Neural cell (in vitro differentiated cells): ENCODE results near the gene GAB2.

Source experiments
- EZH2 ChIP-seq: fragments of 200-600, 300-800 bp; shearing (Covaris generic), sonication (generic); IDR thresholded peaks from 2 replicates; pipeline ENCODE4 v1.6.1; 2014; ENCODE audit warnings: antibody characterized with exemption, low read length, borderline replicate concordance, mild to moderate bottlenecking; ENCODE audit not compliant: insufficient read depth, poor library complexity, severe bottlenecking
- TF ChIP-seq, protein P1 (sequence below): fragments of 450-650 bp; IDR thresholded peaks from 2 replicates; pipeline ENCODE4 v1.5.1; 2014; ENCODE audit warnings: antibody characterized with exemption, mild to moderate bottlenecking, moderate library complexity; ENCODE audit not compliant: poor library complexity, severe bottlenecking
- TF ChIP-seq, protein P2 (sequence below): IDR thresholded peaks from 2 replicates; pipeline ENCODE4 v1.6.1; 2012; ENCODE audit warnings: borderline replicate concordance

DNA sequence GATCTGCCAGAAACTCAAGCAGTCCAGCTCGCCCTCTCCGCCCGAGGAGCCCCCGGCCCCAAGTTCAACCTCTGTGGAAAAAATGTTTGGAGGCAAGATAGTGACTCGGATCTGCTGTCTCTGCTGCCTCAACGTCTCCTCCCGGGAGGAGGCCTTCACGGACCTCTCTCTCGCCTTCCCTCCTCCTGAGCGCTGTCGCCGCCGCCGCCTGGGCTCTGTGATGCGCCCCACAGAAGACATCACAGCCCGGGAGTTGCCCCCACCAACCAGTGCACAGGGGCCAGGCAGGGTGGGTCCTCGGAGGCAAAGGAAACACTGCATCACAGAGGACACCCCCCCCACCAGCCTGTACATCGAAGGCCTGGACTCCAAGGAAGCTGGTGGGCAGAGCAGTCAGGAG, 208.1 kb downstream of the GAB2 start:
- TF ChIP-seq, protein P1, sequence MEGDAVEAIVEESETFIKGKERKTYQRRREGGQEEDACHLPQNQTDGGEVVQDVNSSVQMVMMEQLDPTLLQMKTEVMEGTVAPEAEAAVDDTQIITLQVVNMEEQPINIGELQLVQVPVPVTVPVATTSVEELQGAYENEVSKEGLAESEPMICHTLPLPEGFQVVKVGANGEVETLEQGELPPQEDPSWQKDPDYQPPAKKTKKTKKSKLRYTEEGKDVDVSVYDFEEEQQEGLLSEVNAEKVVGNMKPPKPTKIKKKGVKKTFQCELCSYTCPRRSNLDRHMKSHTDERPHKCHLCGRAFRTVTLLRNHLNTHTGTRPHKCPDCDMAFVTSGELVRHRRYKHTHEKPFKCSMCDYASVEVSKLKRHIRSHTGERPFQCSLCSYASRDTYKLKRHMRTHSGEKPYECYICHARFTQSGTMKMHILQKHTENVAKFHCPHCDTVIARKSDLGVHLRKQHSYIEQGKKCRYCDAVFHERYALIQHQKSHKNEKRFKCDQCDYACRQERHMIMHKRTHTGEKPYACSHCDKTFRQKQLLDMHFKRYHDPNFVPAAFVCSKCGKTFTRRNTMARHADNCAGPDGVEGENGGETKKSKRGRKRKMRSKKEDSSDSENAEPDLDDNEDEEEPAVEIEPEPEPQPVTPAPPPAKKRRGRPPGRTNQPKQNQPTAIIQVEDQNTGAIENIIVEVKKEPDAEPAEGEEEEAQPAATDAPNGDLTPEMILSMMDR = no peak
- TF ChIP-seq, protein P2, sequence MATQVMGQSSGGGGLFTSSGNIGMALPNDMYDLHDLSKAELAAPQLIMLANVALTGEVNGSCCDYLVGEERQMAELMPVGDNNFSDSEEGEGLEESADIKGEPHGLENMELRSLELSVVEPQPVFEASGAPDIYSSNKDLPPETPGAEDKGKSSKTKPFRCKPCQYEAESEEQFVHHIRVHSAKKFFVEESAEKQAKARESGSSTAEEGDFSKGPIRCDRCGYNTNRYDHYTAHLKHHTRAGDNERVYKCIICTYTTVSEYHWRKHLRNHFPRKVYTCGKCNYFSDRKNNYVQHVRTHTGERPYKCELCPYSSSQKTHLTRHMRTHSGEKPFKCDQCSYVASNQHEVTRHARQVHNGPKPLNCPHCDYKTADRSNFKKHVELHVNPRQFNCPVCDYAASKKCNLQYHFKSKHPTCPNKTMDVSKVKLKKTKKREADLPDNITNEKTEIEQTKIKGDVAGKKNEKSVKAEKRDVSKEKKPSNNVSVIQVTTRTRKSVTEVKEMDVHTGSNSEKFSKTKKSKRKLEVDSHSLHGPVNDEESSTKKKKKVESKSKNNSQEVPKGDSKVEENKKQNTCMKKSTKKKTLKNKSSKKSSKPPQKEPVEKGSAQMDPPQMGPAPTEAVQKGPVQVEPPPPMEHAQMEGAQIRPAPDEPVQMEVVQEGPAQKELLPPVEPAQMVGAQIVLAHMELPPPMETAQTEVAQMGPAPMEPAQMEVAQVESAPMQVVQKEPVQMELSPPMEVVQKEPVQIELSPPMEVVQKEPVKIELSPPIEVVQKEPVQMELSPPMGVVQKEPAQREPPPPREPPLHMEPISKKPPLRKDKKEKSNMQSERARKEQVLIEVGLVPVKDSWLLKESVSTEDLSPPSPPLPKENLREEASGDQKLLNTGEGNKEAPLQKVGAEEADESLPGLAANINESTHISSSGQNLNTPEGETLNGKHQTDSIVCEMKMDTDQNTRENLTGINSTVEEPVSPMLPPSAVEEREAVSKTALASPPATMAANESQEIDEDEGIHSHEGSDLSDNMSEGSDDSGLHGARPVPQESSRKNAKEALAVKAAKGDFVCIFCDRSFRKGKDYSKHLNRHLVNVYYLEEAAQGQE = no peak
- TF ChIP-seq EZH2 = no peak
